IMR-90 (cell line): Measurements from ENCODE around the gene SDR39U1. TPM values are rescaled to one million over a fixed set of nuclear protein-coding genes. Genes with fewer than 3 reads are reported as not detected.

Source experiments
- ATAC-seq: fragments of 200-7000 bp; cut with Tn5 transposase; 2 replicates; pipeline ENCODE4 v1.9.1; 2020; ENCODE audit warnings: low read depth, mild to moderate bottlenecking, moderate library complexity
- BruUV-seq: library from RNA; stranded (reverse); fragments of 400-500 nt; replicated peaks from 2 replicates; lab custom pipeline; 2021; lab: Mats Ljungman, UMichigan
- CTCF ChIA-PET: fragments of 300-600 bp; formaldehyde crosslinking; extraction: SDS; loops from one replicate; lab custom pipeline; 2021; ENCODE audit warnings: antibody characterized with exemption; lab: Yijun Ruan, JAX
- POLR2A ChIA-PET: fragments of 300-600 bp; sonication (Branson Sonifier 250); formaldehyde crosslinking; loops from one replicate; lab custom pipeline; 2022; ENCODE audit warnings: antibody characterized with exemption; ENCODE audit not compliant: unreplicated experiment; lab: Charles Lee
- DNase-seq: peaks from one replicate; pipeline ENCODE4 v3.0.0; 2013
- H2AFZ ChIP-seq: replicated peaks from 2 replicates; pipeline ENCODE3; 2013; ENCODE audit warnings: low read length, mild to moderate bottlenecking; ENCODE audit not compliant: poor library complexity
- H2AK5ac ChIP-seq: 2 replicates; pipeline ENCODE4 v1.6.1; 2013; ENCODE audit warnings: low read depth, low read length, inconsistent platforms
- H2AK9ac ChIP-seq: replicated peaks from 2 replicates; pipeline ENCODE3; 2013; ENCODE audit warnings: mild to moderate bottlenecking, low read depth, low read length, moderate library complexity; ENCODE audit not compliant: poor library complexity
- H2BK120ac ChIP-seq: 2 replicates; pipeline ENCODE4 v1.6.1; 2013; ENCODE audit warnings: low read depth, low read length, inconsistent platforms
- H2BK15ac ChIP-seq: 3 replicates; pipeline ENCODE4 v1.6.1; 2013; ENCODE audit warnings: low read depth, low read length, inconsistent platforms
- H2BK20ac ChIP-seq: 2 replicates; pipeline ENCODE4 v1.6.1; 2013; ENCODE audit warnings: low read depth, mild to moderate bottlenecking, inconsistent platforms, low read length, moderate library complexity
- H2BK5ac ChIP-seq: 2 replicates; pipeline ENCODE4 v1.6.1; 2013; ENCODE audit warnings: mild to moderate bottlenecking, low read depth, low read length, inconsistent platforms; ENCODE audit not compliant: poor library complexity, severe bottlenecking
- H3K14ac ChIP-seq: replicated peaks from 2 replicates; pipeline ENCODE4 v1.6.1; 2013; ENCODE audit warnings: low read depth, low read length, inconsistent platforms
- H3K18ac ChIP-seq: 2 replicates; pipeline ENCODE4 v1.6.1; 2013; ENCODE audit warnings: low read depth, low read length, control low read depth
- H3K23ac ChIP-seq: 2 replicates; pipeline ENCODE4 v1.6.1; 2013; ENCODE audit warnings: low read depth, low read length, inconsistent platforms
- H3K27ac ChIP-seq: 2 replicates; pipeline ENCODE4 v1.5.1; 2013; ENCODE audit warnings: mild to moderate bottlenecking, control low read depth, low read length; ENCODE audit not compliant: insufficient read depth
- H3K27me3 ChIP-seq: 2 replicates; pipeline ENCODE4 v1.6.1; 2013; ENCODE audit warnings: low read length; ENCODE audit not compliant: control insufficient read depth, insufficient read depth
- H3K36me3 ChIP-seq: 2 replicates; pipeline ENCODE4 v1.6.1; 2013; ENCODE audit warnings: low read length, mixed read lengths; ENCODE audit not compliant: control insufficient read depth, insufficient read depth
- H3K4ac ChIP-seq: 2 replicates; pipeline ENCODE4 v1.6.1; 2013; ENCODE audit warnings: low read depth, low read length, inconsistent platforms
- H3K4me1 ChIP-seq: 2 replicates; pipeline ENCODE4 v1.6.1; 2013; ENCODE audit warnings: low read length, mixed read lengths; ENCODE audit not compliant: control insufficient read depth, insufficient read depth
- H3K4me2 ChIP-seq: 2 replicates; pipeline ENCODE4 v1.6.1; 2013; ENCODE audit warnings: low read depth, mild to moderate bottlenecking, control low read depth, low read length, moderate library complexity
- H3K4me3 ChIP-seq: 2 replicates; pipeline ENCODE4 v1.5.1; 2013; ENCODE audit warnings: low read depth, mild to moderate bottlenecking, control low read depth, low read length, moderate library complexity; ENCODE audit not compliant: insufficient read depth
- H3K56ac ChIP-seq: 2 replicates; pipeline ENCODE4 v1.6.1; 2013; ENCODE audit warnings: low read length, inconsistent platforms; ENCODE audit not compliant: insufficient read depth; ENCODE audit errors: extremely low read depth
- H3K79me1 ChIP-seq, 2 experiments: 2 replicates each; pipeline ENCODE4 v1.6.1; 2013; ENCODE audit warnings: low read length in 2 of 2, inconsistent platforms in 1 of 2, low read depth in 1 of 2
- H3K9ac ChIP-seq: 2 replicates; pipeline ENCODE4 v1.6.1; 2013; ENCODE audit warnings: low read depth, low read length, control low read depth
- H3K9me1 ChIP-seq: 2 replicates; pipeline ENCODE4 v1.6.1; 2013; ENCODE audit warnings: low read length, inconsistent platforms; ENCODE audit not compliant: insufficient read depth
- H3K9me3 ChIP-seq: 2 replicates; pipeline ENCODE4 v1.6.1; 2013; ENCODE audit warnings: low read length; ENCODE audit not compliant: control insufficient read depth, insufficient read depth
- H4K20me1 ChIP-seq: 2 replicates; pipeline ENCODE4 v1.6.1; 2013; ENCODE audit warnings: low read length, inconsistent platforms; ENCODE audit not compliant: insufficient read depth
- H4K5ac ChIP-seq: 2 replicates; pipeline ENCODE4 v1.6.1; 2013; ENCODE audit warnings: mild to moderate bottlenecking, low read depth, low read length, control low read depth
- H4K8ac ChIP-seq, 2 experiments: 2 replicates each; pipeline ENCODE4 v1.6.1; 2013; ENCODE audit warnings: low read depth in 2 of 2, low read length in 2 of 2, control low read depth in 1 of 2, inconsistent platforms in 1 of 2
- H4K91ac ChIP-seq: 2 replicates; pipeline ENCODE4 v1.6.1; 2013; ENCODE audit warnings: low read depth, low read length, inconsistent platforms; ENCODE audit not compliant: insufficient read depth
- FOS ChIP-seq: fragments of 150-350 bp; IDR thresholded peaks from 2 replicates; pipeline ENCODE4 v1.6.1; 2016; ENCODE audit warnings: low read depth, low read length
- MAFK ChIP-seq: IDR thresholded peaks from 2 replicates; pipeline ENCODE4 v1.6.1; 2012; ENCODE audit warnings: low read depth, low read length, improper control_type of control experiment
- MXI1 ChIP-seq: IDR thresholded peaks from 2 replicates; pipeline ENCODE4 v1.6.1; 2012; ENCODE audit warnings: low read depth, mild to moderate bottlenecking, low read length, moderate library complexity, borderline replicate concordance
- NFE2L2 ChIP-seq: fragments of 150-350 bp; IDR thresholded peaks from 2 replicates; pipeline ENCODE4 v1.6.1; 2016; ENCODE audit warnings: low read depth, mild to moderate bottlenecking, low read length
- POLR2A ChIP-seq: IDR thresholded peaks from 2 replicates; pipeline ENCODE4 v1.6.1; 2012; ENCODE audit warnings: mild to moderate bottlenecking, low read depth, low read length
- RAD21 ChIP-seq: IDR thresholded peaks from 2 replicates; pipeline ENCODE4 v1.6.1; 2012; ENCODE audit warnings: low read length, improper control_type of control experiment
- RCOR1 ChIP-seq: IDR thresholded peaks from 2 replicates; pipeline ENCODE4 v1.6.1; 2012; ENCODE audit warnings: mild to moderate bottlenecking, low read length, improper control_type of control experiment; ENCODE audit not compliant: insufficient replicate concordance
- WGBS, 2 experiments: methylation state at CpG; one replicate each; pipeline versions ENCODE4 v1.1.5 to v1.1.7; 2013; ENCODE audit warnings: missing lambda C conversion rate in 2 of 2; ENCODE audit not compliant: insufficient read length in 1 of 2; ENCODE audit errors: extremely low coverage in 2 of 2; 5-methylcytosine and 5-hydroxymethylcytosine counted together
- dilution Hi-C: fragments of 300-500 bp; cut with HindIII; formaldehyde crosslinking; loops from one replicate; pipeline ENCODE4 v1.14.3; 2018; ENCODE audit warnings: low sequenced_read_pairs; ENCODE audit not compliant: unreplicated experiment
- in situ Hi-C: fragments of 300-500 bp; cut with MboI; formaldehyde crosslinking; loops from 3 replicates; pipeline ENCODE4 v1.14.3; 2019; ENCODE audit warnings: low sequenced_read_pairs, inconsistent platforms, mixed read lengths
- intact Hi-C: fragments of 100-400 bp; cut with micrococcal nuclease; formaldehyde crosslinking; loops from 2 replicates; pipeline ENCODE4 v1.10.0; 2022
- polyA plus RNA-seq, 3 experiments: library from polyadenylated mRNA; depleted of rRNA; stranded (reverse); fragments of >200 nt; gene quantifications; 2 replicates each; pipeline ENCODE4 v1.2.3, GENCODE V29; 2012; ENCODE audit warnings: low replicate concordance in 1 of 3
- total RNA-seq: library from RNA; depleted of rRNA; stranded (reverse); fragments of >200 nt; gene quantifications from 2 replicates; pipeline ENCODE4 v1.2.3, GENCODE V29; 2012

The SDR39U1 gene
- total and polyA plus RNA-seq, 2 of the 4 experiments (the other 2 are of a cell fraction) = 7.5 to 46.3 TPM

DNA sequence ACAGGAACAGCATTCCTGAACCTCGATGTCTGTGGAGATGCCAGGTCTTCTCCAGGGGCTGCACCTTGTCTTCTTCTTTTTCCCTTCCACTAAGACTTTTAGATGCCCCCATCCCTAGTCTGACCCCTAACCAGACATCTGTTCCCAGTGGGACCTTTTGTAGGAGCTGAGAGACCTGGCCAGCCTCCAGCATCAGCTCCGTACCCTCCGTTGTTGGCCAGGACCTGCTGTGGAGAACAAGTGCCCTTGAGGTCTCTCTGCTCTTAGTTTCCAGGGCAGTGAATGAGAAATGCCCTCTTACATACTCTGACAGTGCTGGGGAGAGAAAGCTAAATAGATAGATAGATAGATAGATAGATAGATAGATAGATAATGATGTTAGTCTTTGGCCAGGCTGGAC lies 16.8 kb upstream of the SDR39U1 start:
- WGBS, 2 experiments = 60% methylated on average over 2 of the region's 3 CpGs; no CpG with 5 or more reads in 1 of the 2 experiments
- in situ Hi-C loops = no loop called here

More for the DNA sequence above, 16.8 kb upstream of the SDR39U1 start:
- Histone ChIP-seq H3K4me2 (no peak overlapping the region), H2BK15ac (no peak overlapping the region), H4K20me1 (no peaks in the 10 kb centered on the region), H2BK5ac (no peak overlapping the region), H3K79me1 (no peaks in the 10 kb centered on the region), H2BK20ac (no peak overlapping the region), H3K36me3 (no peaks in the 10 kb centered on the region), H3K9ac (no peak overlapping the region), H3K9me3 (0 out of 2 replicates have a peak, but pooled peaks cover 2% of the 10 kb centered on the region), H4K8ac (no peak overlapping the region), H3K56ac (no peak overlapping the region), H3K9me1 (no peaks in the 10 kb centered on the region), H3K23ac (no peak overlapping the region), H3K4me3 (no peak overlapping the region), H3K27me3 (no peaks in the 10 kb centered on the region), H4K5ac (no peak overlapping the region), H3K14ac (no peak overlapping the region), H2AK9ac (no peak overlapping the region), H4K91ac (no peak overlapping the region), H3K27ac (no peak overlapping the region), H2AFZ (no peak overlapping the region), H2BK120ac (no peak overlapping the region), H3K4me1 (no peaks in the 10 kb centered on the region), H3K18ac (no peak overlapping the region), H2AK5ac (no peak overlapping the region), H3K4ac (no peak overlapping the region)
- no peak for ATAC-seq
- dilution Hi-C loops = no loop called here
- no peak for DNase-seq
- BruUV-seq = no TSS peak
- ChIA-PET CTCF (no interaction called here), POLR2A (no interaction called here)
- intact Hi-C loops = no loop called here
- TF ChIP-seq RCOR1 (no peak), POLR2A (no peak), NFE2L2 (no peak), RAD21 (no peak), FOS (no peak), MAFK (no peak), MXI1 (no peak)
